Hematopoietic multipotent progenitor cell treated with erythropoietin and hydrocortisone succinate and interleukin-3 and kit ligand, for 17 days (in vitro differentiated cells): ENCODE data around the gene CNGB1.
"Not testable (repeated sequence)": the region's sequence is repeated elsewhere in the genome, so short reads cannot be mapped to it uniquely, and the experiment has no call there.

ENCODE experiments used
- DNase-seq: peaks from one replicate; pipeline ENCODE4 v3.0.0-alpha.2; 2015; ENCODE audit warnings: low spot score

CNGB1 gene

DNA sequence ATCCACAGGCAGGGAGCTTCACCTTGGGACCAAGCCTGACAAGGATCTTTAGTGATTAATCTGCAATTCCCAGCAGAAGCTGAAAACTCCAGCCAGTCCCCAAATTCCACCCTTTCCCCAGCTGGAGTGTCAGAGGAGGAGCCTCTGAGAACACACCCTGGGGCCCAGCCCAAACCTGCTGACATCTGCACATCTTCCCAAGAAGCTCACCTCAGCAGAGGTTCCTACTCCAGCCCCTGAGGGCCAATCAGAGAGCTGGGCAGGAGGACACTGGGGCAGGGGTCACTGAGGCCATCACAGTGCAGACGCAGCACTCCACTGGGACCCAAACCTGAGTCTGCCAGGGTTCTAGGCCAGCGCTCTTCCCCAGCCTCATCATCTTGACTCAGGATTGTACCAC, 44.9 kb downstream of the CNGB1 start:
- no peak for DNase-seq

DNA sequence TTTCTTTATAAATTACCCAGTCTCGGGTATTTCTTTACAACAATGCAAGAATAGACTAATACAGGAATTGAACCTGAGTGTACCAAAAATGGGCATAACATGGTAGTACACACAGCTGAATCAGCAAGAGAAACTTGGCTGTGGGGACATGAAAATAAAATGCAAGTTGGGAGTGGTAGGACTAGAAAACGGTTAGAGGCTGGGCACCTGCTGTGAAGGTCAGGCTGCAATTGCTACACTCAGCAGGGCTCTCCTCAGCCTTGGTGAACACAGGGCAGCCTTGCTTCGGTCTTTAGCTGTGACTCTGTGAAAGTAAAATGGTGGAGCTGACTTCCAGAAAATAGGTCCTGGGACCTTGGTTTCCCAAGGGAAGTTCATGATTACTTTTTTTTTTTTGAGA, 45.6 kb downstream of the CNGB1 start:
- DNase-seq: no peak

DNA sequence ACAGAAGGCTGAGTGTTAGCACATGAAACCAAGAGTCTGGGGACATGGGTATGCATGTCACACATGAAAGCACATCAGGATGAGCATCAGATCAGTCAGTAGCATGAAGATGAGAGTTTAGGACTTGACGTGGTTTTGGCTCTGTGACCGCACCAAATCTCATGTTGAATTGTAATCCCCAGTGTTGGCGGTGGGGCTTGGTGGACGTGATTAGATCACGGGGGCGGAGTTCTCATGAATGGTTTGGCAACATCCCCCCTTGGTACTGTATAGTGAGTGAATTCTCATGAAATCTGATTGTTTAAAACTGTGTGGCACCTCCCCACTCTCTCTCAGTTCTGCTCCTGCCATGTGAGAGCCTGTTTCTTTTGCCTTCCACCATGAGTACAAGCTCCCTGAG, 46.4 kb downstream of the CNGB1 start:
- no peak for DNase-seq

DNA sequence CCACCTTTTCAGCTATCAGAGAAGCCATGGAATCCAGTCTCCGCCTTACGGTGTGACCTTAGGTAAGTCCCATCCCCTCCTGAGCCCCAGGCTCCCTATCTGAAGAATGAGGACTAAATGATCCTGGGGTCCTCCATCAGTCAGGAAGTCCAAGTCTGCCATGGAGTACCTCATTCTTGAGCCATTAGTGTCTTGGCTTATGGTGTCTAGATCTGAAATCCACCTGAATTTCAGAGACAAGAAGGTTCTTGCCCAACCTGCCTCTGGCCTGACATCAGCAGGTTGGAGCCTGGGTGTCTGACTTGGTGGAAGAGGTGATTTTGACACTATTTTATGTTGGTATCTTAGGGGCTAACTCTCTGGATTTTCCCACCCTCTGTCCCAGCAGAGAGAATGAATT, 47.1 kb downstream of the CNGB1 start:
- no peak for DNase-seq

DNA sequence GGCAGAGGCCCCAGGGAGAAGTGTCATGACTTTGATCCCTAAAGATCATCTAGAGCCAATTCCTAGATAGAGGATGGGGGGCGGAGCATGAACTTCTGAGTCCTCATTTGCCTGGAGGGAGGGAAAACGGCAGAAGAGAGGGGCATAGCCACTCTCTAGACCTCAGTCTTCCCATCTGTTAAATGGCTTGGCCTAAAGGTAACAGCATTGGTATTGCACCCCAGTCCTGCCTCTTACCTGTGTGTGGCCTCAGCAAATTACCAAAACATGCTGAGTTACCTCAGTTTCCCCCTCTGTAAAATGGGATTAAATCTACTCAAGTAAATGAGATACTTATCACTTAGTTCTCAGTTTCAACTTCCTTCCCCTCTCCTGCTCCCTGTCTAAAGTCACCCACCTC, 47.5 kb downstream of the CNGB1 start:
- DNase-seq: no peak

DNA sequence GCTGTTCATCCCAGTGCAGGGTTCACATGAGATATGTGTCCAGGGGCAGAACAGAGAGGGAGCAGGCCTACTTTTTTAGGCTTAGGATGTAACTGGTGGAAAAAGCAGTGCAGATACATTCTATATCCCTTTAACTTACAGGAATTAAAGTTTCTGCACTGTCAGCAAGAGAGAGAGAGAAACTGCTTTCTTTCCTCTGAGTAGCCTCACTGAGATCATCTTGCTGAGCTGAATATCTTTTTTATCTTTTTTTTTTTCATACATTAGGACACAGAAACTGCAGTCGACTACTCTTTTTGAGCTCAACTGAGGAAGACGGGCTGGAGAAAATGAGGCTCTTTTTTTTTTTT, 50.1 kb downstream of the CNGB1 start:
- no peak for DNase-seq

DNA sequence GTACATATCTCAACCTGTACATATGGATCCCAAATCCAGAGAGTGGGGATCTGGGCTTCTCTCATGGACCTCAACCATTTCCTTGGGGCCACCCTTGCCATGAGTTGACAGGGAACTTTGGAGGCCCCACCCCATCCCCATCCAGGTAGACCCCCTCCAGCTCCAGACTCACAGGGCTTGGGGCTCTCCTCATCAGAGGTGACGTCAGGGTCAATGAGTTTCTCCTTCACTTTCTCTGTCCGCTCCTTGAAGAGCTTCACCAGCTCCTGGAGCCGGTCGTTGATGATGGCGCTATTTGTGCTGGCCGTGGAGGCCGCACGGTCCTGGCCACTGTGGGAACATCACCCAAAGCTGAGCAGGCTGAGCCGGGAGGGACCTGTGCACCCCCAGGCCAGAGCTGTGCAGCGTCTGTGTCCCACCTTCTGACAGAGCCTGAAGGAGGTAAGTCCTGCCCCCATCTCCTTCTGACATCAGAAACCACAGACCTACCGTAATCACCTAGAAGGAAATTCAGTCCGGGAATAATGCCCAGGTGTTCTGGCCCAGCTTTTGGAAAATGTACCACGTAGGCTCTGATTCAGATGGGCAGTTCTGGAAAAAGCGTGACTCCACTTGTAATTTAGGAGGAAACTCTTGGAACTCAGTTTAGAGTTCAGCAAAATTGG, 50.6 kb downstream of the CNGB1 start:
- DNase-seq: no peak

DNA sequence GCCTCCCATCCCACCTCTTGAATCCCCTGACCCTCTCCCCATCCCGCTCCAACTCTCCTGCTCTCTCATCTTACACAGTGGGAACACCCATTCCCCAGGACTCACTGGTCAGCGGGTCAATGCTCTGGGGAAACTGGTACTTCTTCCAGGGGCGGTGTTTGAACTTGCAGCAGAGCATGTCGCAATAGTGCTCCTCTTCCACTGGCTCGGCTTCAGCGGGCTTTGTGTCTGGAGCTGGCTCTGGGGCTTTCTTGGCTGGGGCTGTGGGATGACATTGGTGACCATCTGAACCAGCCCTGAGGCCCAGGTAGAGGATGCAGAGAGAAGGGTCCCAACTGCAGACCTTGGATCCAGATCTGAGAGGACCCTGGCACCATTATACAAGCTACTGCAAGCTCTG, 51.9 kb downstream of the CNGB1 start:
- no peak for DNase-seq

DNA sequence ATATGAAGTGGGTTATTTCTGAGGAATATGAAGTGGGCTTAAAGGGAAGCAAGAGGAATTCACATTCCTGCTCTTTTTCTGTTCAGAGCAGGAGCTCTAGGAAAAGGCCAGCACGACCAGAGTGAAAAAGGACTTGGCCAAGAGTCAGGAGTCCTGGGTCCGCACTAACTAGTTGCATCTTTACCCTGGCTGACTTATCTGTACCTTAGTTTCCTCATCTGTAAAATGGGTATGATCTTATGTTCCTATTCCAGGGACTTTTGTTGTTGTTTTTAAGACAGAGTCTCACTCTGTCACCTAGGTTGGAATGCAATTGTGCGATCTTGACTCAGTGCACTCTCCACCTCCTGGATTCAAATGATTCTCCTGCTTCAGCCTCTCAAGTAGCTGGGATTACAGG, 52.5 kb downstream of the CNGB1 start:
- no peak for DNase-seq

DNA sequence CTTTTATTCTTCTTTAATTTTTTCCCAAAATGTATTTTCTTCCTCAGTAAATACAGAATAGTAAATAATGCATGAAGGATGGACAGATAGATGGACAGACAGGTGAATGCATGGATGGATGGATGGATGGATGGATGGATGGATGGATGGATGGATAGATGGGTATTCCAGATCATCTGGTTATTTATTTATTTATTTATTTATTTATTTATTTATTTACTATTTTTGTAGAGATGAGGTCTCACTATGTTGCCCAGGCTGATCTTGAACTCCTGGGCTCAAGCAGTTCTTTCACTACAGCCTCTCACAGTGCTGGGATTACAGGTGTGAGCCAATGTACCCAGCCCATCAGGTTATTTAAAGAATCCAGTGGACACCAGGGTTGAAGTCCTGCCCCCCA, 53.0 kb downstream of the CNGB1 start:
- DNase-seq: not testable (repeated sequence)

DNA sequence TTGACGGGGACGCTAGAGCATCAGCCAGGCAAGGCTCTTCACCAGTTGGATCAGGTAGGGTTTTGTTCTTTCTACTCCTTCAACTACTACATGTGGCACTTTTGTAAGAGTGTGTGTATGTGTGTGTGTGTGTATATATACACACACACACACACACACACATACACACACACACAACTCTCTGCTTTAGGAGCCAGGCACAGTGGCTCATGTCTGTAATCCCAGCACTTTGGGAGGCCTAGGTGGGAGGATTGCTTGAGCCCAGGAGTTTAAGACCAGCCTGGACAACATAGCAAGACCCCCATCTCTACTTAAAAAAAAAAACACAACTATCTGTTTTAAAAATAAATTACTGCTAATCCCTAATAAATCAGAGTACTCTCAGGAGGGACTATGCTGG, 53.4 kb downstream of the CNGB1 start:
- not testable (repeated sequence) for DNase-seq

DNA sequence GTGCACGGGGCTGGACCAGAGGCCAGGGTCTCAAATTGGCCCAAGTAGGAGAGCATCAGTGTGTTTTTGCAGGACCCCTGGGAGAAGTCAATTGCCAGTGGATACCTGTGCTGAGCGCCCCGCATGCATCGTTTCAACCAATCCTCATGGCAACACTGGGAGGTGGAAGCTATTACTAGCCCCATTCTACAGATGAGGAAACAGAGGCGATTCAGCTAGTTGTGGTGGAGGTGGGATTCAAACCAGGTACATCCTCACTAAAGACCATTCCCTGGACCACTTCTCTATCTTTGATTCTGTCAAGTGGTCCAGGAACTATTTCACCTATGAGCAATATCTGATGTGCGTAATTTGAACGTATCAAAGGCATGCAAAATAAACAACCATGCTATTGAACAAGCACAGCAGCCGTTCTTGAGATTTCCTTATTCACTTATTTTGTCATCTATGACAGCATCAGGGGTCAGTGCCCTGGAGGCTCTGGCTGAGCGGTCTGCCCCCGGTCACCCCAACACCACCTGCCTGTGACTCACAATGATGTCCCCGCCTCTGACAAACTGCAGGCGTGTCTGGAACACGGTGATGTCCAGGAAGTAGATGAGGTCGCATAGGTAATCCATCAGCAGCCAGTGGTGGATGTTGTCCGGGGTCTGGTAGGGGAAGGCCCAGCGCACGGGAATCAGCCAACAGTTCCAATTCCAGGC, 54.0 kb downstream of the CNGB1 start:
- no peak for DNase-seq

DNA sequence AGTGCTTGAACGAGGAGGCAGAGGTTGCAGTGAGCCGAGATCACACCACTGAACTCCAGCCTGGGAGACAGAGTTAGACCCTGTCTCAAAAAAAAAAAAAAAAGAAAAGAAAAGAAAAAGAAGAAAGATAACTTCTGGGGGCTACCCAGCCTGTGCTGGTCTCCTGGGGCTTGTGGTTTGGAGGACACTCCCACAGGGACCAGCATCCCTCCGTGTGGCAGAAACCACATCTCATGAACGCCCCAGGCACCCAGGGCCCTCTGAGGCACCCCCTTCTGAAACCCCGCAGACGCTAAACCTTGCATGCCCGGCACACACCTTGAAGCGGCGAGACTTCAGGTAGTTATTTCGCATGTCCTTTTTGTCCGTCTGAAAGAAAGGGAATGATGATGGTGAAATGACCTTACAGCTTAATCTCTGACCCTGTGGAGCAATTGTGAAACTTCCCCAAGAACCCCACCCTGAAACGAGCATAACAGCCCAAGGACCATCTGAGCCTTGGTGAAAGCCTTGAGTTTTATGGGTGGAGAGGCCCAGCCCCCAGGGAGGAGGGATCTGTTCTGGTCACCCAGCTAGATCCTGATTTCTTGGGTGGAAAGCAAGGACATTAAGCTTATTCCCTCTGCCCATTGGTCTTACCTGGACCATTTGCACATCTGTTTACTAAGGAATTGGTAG, 55.0 kb downstream of the CNGB1 start:
- no peak for DNase-seq

DNA sequence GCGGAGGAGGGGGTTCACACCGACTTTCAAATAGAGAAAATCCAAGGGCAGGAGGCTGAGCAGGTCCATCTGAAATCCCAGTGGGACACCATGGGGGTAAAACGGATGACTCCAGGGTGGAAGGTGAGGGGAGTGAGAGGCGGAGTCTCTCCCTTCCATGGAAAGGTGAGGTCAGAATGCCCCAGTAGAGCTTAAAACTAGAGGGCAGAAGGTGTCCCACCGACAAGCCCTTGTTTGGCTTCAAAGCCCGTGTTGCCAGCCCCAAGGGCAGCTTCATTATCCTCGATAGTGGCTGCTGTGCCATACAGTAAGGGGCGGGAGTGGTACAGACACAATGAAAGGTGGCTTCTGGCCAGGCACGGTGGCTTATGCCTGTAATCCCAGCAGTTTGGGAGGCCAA, 55.7 kb downstream of the CNGB1 start:
- DNase-seq: no peak

DNA sequence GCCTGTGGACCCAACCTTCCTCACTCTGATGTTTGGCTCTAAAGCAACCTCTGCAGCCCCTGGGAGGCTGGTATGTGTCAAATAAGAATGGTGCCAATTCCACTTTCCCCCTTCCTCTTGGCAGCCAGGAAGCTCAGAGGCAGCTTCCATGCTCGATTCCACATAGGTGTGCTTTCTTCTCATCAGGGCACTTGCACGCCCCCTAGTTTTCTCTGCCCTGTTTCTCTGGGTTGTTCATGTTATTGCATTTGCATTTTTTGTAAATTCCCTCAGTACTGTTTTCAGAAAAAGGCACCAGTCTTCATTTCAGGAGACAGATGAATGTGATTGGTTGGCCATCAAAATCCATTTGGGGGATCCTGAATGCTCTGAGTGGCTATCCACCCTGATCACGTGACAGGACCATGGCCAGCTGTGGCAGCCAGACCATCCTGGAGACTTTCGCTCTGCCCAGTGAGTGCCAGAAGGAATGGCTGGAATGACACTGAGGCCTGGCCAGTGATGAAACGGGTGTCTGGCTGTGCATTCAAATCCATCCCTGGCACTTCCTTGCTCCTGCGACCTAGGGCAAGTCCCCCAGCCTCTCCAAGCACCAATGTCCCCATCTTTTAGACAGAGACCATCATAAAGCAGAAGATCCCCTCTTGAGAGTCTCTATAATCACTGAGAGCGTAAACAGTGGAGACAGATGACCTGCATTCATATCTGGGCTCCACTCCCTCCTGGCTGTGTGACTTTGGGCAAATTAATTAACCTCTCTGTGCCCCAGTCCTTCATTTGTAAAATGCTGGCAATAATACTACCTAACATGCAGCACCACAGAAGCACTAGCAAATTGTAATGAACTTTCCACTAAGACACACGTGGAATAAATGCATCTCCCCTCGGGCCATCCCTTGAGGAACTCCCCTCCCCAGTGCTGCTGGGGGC, 56.4 kb downstream of the CNGB1 start:
- DNase-seq: no peak

DNA sequence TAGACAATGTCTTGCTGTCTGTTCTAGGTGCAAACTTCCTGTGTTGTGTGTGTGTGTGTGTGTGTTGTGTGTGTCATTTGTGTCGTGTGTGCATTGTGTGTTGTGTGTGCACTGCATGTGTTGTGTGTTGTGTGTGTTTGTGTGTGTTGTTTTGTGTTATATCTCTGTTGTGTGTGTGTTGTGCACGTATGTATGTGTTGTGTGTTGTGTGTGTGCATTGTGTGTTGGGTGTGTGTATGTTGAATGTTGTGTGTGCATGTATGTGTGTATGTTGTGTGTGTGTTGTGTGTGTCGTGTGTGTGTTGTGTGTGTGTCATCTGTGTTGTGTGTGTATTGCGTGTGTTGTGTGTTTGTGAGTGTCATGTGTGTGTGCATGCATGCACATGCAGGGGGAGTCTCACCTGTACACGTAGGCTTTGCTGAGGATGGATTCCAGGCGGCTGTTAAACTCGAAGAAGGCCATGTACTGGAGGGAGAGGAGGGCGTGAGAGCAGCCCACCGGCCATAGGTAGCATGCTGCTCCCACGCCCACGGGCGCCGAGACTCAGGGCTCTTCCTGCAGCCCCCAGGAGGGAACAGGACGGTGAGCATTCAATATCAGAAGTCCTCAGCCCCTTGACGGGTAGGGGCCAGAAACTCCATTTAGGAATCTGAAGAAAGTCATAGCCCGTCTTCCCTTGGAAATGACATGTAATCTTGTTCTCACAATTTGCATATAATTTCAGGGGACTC, 58.2 kb downstream of the CNGB1 start:
- no peak for DNase-seq

DNA sequence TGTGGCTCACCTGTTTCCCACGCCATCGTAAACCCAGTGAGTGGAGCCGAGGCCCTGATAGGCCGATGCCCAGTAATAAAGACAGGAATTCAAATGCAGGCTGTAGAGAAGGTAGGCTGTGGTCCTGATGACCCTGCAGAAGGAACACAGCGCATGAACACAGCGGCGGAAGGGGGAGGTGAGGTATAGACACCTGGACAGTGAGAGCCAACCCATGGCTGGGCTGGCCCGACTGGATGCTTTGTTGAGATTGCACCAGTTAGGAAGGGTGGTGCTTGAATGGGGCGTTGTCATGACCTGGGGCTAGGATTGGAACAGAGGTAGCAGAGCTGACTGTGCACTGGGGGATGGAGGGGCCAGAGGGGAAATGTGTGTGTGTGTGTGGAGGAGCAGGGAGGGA, 59.2 kb downstream of the CNGB1 start:
- DNase-seq: no peak

DNA sequence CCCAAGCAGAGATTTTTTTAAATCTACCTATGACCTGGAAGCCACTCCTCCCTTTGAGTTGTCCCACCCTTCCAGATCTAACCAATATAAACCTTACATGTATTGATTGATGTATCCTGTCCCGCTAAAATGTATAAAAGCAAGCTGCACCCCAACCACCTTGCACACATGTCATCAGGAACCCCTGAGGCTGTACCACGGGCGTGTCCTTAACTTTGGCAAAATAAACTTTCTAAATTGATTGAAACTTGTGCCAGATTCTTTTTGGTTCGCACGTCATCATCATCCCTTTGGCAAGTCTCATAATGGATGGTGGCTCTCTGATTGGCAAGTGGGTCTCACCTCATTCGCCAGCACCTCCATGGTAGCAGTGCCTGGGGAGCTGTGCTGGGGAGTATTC, 60.2 kb downstream of the CNGB1 start:
- DNase-seq: no peak

DNA sequence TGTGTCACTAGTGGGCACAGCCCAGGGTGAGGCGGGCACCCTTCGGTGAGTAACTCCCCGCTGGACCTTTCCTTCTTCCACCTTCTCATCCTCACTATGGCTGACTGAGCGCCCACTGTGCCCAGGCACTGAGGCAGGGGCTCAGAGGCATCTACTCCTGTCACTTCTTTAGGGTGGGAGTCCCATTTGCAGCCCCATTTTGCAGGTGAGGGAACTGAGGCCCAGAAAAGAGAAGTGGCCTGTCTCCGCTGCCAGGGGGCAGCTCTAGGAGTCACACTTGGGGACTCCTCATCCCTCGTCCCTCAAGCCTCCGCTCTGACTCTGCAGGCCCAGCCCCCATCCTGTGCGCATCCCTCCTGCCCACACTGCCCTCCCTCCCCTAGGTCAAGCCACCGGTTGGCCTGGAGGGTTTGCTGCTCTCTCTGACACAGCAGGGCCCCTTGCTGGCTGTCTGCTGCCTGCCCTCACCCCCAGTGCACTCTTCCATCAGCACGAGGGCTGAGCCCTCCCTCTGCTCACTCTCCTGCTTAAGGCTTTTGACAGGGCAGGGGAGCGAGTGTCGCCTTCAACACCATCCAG, 62.4 kb downstream of the CNGB1 start:
- DNase-seq: no peak

DNA sequence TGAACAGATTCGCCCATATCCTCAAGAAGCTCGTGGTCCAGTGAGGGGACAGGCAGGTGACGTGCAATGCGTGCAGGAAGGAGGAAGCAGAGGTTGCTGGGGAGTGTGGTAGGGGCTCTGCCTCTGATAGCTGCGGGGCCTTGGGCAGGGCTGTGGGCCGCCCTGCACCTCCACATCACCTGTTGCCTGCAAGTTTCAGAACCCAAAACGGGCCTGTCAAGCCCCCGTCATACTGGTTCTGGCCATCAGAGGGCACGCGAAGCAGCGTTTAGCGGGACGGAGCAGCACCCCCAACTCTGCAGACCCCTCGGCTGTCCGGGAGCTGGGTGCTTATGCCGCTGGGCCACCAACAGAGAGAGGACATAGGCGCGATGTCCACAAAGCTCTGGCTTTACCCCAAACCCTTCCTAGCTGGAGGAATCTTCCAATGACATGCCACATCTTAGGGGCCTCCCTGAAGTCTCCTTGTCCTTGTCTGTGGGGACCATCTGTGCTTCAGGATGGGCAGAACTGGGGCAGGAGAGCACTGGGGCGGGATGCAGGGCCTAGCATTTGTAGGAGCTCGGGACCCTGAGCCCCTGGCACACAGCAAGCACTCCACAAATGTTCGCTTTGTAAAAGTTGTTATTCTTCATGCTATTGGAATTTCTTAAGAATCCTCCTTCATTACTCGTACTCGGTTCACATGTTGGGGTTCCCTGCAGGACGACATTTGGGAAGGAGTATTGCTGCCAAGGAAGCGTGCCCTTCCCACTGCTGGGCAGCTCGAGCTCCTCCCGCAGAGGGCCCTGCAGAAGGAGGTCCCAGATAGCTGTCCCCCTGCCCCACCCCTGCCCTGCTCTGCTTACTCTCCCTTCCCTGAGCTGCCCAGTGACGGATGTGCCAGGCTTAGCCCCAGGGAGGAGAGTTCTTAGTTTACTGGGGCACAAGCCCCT, 64.3 kb downstream of the CNGB1 start:
- no peak for DNase-seq
